ENCODE results near the gene XKR3.
"Not testable (repeated sequence)": the region's sequence is repeated elsewhere in the genome, so short reads cannot be mapped to it uniquely, and the experiment has no call there.

The XKR3 gene

GRCh38 chr22:16789860-16790493 lies 35.2 kb downstream of the XKR3 start:
- no peaks in the 10 kb centered on the region for H3K36me3 ChIP-seq (ENCODE audit: insufficient read depth, low read length)
- no peak overlapping the region for H3K9ac ChIP-seq (ENCODE audit: low read depth, low read length)
- peaks cover 17% of the 10 kb centered on the region; the same call in 1 of the 2 replicates for H3K4me1 ChIP-seq (ENCODE audit: insufficient read depth, low read length)
- H3K9me3 ChIP-seq (ENCODE audit: control insufficient read depth, insufficient read depth, low read length): no peaks in the 10 kb centered on the region

DNA sequence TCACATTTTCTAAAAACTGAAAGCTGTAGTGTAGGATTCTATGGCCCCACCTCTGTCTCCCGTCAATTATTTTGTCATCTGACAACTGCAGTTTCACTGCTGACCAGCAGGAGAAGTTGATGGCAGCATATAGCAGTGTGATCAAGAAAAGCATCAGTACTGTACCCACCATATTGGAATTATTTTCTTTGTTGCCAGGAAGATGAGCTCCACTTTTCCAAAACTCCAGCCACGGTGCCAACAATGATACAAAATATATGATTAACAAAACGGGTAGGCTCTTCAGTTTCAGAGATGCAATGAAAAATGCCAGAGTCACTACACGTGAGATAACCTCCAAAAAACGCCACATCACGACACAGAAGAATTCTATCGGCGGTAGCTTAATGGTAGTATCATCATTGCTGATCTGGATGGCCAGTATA lies 41.3 kb downstream of the XKR3 start:
- peaks cover 3% of the 10 kb centered on the region for H3K4me1 ChIP-seq (ENCODE audit: insufficient read depth, low read length)
- H3K36me3 ChIP-seq (ENCODE audit: insufficient read depth, low read length): no peaks in the 10 kb centered on the region
- H3K9me3 ChIP-seq (ENCODE audit: control insufficient read depth, insufficient read depth, low read length): no peaks in the 10 kb centered on the region
- no peak overlapping the region for H3K9ac ChIP-seq (ENCODE audit: low read depth, low read length)

GRCh38 chr22:16783453-16783852 lies 41.8 kb downstream of the XKR3 start:
- Histone ChIP-seq H3K9ac (ENCODE audit: low read depth, low read length) (no peak overlapping the region), H3K4me1 (ENCODE audit: insufficient read depth, low read length) (peaks cover 2% of the 10 kb centered on the region; the same call in 1 of the 2 replicates), H3K9me3 (ENCODE audit: control insufficient read depth, insufficient read depth, low read length) (no peaks in the 10 kb centered on the region), H3K36me3 (ENCODE audit: insufficient read depth, low read length) (no peaks in the 10 kb centered on the region)

DNA sequence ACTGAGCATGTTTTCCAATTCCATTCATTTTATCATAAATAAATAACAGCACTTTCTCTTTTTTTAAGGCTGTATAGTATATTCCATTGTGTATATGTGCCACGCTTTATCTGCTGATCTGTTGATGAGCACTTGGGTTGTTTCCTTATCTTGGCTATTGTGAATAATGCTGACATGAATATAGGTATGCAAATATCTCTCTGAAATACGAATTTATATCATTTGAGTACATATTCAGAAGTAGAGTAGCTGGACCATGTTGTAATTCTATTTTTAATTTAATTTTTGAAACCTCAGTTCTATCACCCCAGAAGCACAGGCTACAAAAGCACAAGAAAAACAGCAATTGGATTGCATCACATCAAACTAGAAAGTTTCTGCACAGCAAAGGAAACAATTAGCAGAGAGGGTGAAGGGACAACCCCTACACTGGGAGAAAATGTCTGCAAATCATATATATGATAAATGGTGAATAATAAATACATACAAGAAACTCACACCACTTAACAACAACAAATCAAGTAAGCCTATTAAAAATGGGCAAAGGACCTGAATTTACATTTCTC lies 43.4 kb downstream of the XKR3 start:
- Histone ChIP-seq H3K9me3 (ENCODE audit: control insufficient read depth, insufficient read depth, low read length) (no peaks in the 10 kb centered on the region), H3K4me1 (ENCODE audit: insufficient read depth, low read length) (peaks cover 2% of the 10 kb centered on the region; the same call in 1 of the 2 replicates), H3K36me3 (ENCODE audit: insufficient read depth, low read length) (no peaks in the 10 kb centered on the region), H3K9ac (ENCODE audit: low read depth, low read length) (no peak overlapping the region)

DNA sequence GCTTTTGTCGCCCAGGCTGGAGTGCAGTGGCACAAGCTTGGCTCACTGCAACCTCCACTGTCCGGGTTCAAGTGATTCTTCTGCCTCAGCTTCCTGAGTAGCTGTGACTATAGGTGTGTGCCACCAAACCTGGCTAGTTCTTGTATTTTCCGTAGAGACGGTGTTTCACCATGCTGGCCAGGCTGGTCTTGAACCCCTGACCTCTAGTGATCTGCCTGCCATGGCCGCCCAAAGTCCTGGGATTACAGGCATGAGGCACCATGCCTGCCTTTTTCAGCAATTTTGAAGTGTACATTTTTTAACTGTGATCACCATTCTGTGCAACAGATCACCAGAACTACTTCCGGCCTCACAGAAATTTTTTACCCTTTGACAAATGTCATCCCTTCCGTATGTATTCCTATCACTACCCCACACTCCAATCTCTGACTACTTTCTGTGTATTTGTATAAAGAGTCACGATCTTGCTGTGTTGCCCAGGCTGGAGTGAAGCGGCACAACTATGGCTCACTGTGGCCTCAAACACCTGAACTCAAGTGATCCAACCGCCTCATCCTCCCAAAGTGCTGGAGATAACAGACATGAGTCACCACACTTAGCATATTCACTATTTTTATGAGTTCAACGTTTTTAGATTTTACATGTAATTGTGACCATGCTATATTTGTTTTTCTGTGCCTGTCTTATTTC lies 44.0 kb downstream of the XKR3 start:
- Histone ChIP-seq H3K4me1 (ENCODE audit: insufficient read depth, low read length) (peaks cover 2% of the 10 kb centered on the region; the same call in 1 of the 2 replicates), H3K36me3 (ENCODE audit: insufficient read depth, low read length) (no peaks in the 10 kb centered on the region), H3K9ac (ENCODE audit: low read depth, low read length) (no peak overlapping the region), H3K9me3 (ENCODE audit: control insufficient read depth, insufficient read depth, low read length) (no peaks in the 10 kb centered on the region)

- Histone ChIP-seq H3K4me1 (ENCODE audit: insufficient read depth, low read length) (no peaks in the 10 kb centered on the region), H3K9me3 (ENCODE audit: control insufficient read depth, insufficient read depth, low read length) (no peaks in the 10 kb centered on the region), H3K9ac (ENCODE audit: low read depth, low read length) (no peak overlapping the region), H3K36me3 (ENCODE audit: insufficient read depth, low read length) (no peaks in the 10 kb centered on the region)
These were observed 47.8 kb downstream of the XKR3 start for GRCh38 chr22:16777284-16777924.

DNA sequence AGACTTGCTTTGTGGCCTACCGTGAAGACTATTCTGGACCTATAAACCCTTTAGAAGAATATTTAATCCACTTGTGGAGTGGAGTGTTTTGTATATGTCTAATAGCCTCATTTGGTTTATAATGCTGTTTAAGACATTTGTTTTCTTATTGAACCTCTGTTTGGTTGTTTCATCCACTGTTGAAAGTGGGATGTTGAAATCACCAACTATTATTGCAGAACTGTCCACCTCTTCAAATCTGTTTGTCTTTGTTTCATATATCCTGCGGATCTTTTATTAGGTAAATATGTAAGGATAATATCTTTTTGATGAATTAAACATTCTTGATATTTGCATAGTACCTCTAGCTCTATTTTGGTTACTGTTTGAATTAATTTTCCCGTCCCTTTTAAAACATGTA lies 49.1 kb downstream of the XKR3 start:
- no peaks in the 10 kb centered on the region for H3K9me3 ChIP-seq (ENCODE audit: control insufficient read depth, insufficient read depth, low read length)
- no peaks in the 10 kb centered on the region for H3K36me3 ChIP-seq (ENCODE audit: insufficient read depth, low read length)
- no peak overlapping the region for H3K9ac ChIP-seq (ENCODE audit: low read depth, low read length)

GRCh38 chr22:16774911-16775500 lies 50.2 kb downstream of the XKR3 start:
- H3K9ac ChIP-seq (ENCODE audit: low read depth, low read length): no peak overlapping the region
- no peaks in the 10 kb centered on the region for H3K4me1 ChIP-seq (ENCODE audit: insufficient read depth, low read length)

More for the DNA sequence above, 49.1 kb downstream of the XKR3 start:
- no peaks in the 10 kb centered on the region for H3K4me1 ChIP-seq (ENCODE audit: insufficient read depth, low read length)

GRCh38 chr22:16771569-16771968 lies 53.6 kb downstream of the XKR3 start:
- H3K9me3 ChIP-seq (ENCODE audit: control insufficient read depth, insufficient read depth, low read length); H3K4me1 ChIP-seq (ENCODE audit: insufficient read depth, low read length); H3K9ac ChIP-seq (ENCODE audit: low read depth, low read length); H3K36me3 ChIP-seq (ENCODE audit: insufficient read depth, low read length): not testable (repeated sequence)

More at GRCh38 chr22:16774911-16775500, 50.2 kb downstream of the XKR3 start:
- Histone ChIP-seq H3K36me3 (ENCODE audit: insufficient read depth, low read length) (no peaks in the 10 kb centered on the region), H3K9me3 (ENCODE audit: control insufficient read depth, insufficient read depth, low read length) (no peaks in the 10 kb centered on the region)

GRCh38 chr22:16767927-16768326 lies 57.3 kb downstream of the XKR3 start:
- not testable (repeated sequence) for H3K36me3 ChIP-seq (ENCODE audit: insufficient read depth, low read length); H3K9ac ChIP-seq (ENCODE audit: low read depth, low read length); H3K9me3 ChIP-seq (ENCODE audit: control insufficient read depth, insufficient read depth, low read length); H3K4me1 ChIP-seq (ENCODE audit: insufficient read depth, low read length)

DNA sequence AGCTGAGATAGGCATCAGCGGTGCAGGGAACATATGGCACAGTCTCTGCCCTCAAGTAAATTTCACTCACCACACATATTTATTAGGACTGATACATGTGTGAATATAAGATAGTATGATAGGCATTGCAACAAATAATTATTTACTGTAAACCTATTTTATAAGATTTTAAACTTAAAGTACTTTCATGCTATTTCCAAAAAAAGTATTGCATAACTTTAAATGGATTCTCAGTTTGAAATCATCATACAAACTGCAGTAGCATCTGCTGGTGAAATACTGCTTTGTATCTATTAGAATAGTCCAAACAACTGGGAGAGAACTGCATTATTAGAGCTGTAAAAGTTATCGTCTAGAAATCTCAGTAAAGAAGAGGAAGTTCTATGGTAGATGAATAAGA lies 63.0 kb downstream of the XKR3 start:
- H3K9me3 ChIP-seq (ENCODE audit: control insufficient read depth, insufficient read depth, low read length); H3K36me3 ChIP-seq (ENCODE audit: insufficient read depth, low read length); H3K9ac ChIP-seq (ENCODE audit: low read depth, low read length); H3K4me1 ChIP-seq (ENCODE audit: insufficient read depth, low read length): not testable (repeated sequence)

GRCh38 chr22:16760416-16760815 lies 64.8 kb downstream of the XKR3 start:
- not testable (repeated sequence) for H3K36me3 ChIP-seq (ENCODE audit: insufficient read depth, low read length); H3K4me1 ChIP-seq (ENCODE audit: insufficient read depth, low read length); H3K9me3 ChIP-seq (ENCODE audit: control insufficient read depth, insufficient read depth, low read length); H3K9ac ChIP-seq (ENCODE audit: low read depth, low read length)

DNA sequence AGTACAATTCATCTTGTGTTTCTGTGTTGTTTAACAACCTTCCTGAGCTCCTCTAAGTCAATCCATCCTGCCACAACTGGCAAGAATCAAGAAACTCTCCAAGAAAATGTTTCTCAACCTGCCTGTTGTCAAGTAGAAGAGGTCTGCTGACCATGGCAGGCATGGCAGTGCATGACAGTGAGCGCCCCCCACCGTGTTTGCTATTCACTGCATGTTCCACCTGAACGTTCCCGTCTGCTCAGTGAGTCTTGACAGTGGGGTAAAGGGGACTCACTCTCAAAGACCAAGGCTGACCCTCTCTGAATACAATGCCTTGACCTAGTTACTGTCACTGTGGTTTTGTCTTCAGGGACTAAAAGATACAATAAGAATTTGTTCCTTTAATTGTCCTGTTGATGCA lies 75.9 kb downstream of the XKR3 start:
- H3K36me3 ChIP-seq (ENCODE audit: insufficient read depth, low read length); H3K9me3 ChIP-seq (ENCODE audit: control insufficient read depth, insufficient read depth, low read length); H3K9ac ChIP-seq (ENCODE audit: low read depth, low read length); H3K4me1 ChIP-seq (ENCODE audit: insufficient read depth, low read length): not testable (repeated sequence)

DNA sequence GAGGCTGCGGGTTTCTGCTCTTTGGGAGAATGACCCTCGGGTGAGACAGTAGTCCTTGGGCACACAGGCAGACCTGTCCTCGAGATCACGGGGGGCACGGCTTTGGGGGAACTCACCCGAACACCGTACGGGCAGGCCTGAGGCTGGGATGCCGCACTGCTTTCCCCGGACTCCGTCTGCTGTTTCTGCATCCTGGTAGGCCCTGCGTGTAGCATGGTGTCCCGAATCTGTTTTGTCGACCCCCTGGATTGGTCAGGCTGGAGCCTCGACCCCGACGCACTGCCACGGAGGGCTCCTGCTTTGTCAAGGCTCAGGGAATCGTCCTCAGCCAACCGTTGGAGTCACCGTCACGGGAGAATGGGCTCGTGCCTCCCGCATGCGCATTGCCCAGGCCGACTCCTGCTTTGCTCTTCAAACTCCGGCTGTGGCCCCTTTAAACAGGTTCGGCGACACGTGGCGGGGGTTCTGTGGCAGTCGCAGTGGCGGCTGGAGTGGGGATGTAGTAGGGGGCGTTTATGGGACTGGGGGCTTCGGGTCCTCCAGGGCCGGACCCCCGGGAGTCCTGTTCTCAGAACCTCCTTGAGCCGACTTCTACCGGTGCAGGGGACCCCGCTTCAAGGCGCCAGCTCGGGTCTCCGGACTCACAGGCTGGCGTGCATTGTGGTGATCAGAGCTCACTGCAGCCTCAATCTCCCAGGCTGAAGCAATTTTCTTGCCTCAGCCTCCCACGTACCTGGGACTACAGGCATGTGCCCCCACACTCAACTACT lies 76.9 kb downstream of the XKR3 start:
- not testable (repeated sequence) for H3K9ac ChIP-seq (ENCODE audit: low read depth, low read length); H3K9me3 ChIP-seq (ENCODE audit: control insufficient read depth, insufficient read depth, low read length); H3K36me3 ChIP-seq (ENCODE audit: insufficient read depth, low read length); H3K4me1 ChIP-seq (ENCODE audit: insufficient read depth, low read length)

Measured in ES-I3 (cell line).